Keratinocyte (primary cell): Measurements from ENCODE around the gene MUC6.

Source experiments
- CTCF ChIP-seq, 3 experiments: IDR thresholded peaks in 1 of 3; conservative IDR thresholded peaks in 1 of 3; optimal IDR thresholded peaks in 1 of 3; 2 replicates in 2 of 3; 3 replicates in 1 of 3; pipeline versions ENCODE3 to v1.5.1; 2011; ENCODE audit warnings: low read length in 3 of 3, mild to moderate bottlenecking in 3 of 3, moderate library complexity in 2 of 3, control low read depth in 1 of 3, inconsistent platforms in 1 of 3; ENCODE audit not compliant: insufficient read depth in 2 of 3; ENCODE audit errors: extremely low read depth in 1 of 3
- EZH2 ChIP-seq: IDR thresholded peaks from one replicate; pipeline ENCODE4 v1.6.1; 2012; ENCODE audit warnings: inconsistent platforms, mild to moderate bottlenecking, low read length, moderate library complexity

- TF ChIP-seq CTCF (optimal IDR thresholded peaks at IDR 0.05 in 1 of 3, IDR thresholded peaks at IDR 0.05 in 1 of 3, conservative IDR thresholded peaks at IDR 0.05 in 1 of 3; ENCODE audit: extremely low read depth in 1 of 3, insufficient read depth in 2 of 3, low read length in 3 of 3) (no peak), EZH2 (no peak)
These were observed 10.9 kb downstream of the MUC6 start for GRCh38 chr11:1025410-1026162.
